ENCODE data around the gene LRRN3. TPM values are rescaled to one million over a fixed set of nuclear protein-coding genes. Genes with fewer than 3 reads are reported as not detected.

The LRRN3 gene
- total and polyA plus RNA-seq, 2 of the 8 experiments (the other 6 are each of a cell fraction or from before 2014, with no cell fraction given) = 0.20 to 0.32 TPM

DNA sequence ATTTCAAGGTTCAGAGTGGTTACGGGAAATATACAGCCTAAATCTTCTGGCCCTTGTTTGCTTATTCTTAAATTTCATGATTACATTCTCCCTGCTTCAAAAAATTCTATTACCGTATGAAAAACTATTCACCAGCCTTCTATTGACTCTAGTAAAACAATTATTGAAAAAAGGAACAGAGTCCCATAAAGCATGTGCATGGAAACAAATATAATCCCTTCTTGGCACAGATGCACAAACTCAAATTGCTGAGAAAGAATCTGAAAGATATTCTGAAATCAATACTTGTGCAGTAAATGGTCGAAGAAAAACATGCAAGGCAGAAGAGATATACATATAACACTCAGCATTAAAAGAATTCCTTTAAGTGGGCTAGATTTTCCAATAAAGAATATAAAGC lies 83.6 kb downstream of the LRRN3 start:
- 90% methylated on average over 3 of the region's 3 CpGs; no CpG with 5 or more reads in 1 of the 2 experiments for WGBS, 2 experiments (ENCODE audit: extremely low coverage in 1 of 2, insufficient coverage in 1 of 2, insufficient read length in 1 of 2, insufficient replicate concordance in 2 of 2, low coverage in 1 of 2, low lambda C conversion rate in 2 of 2, missing lambda C conversion rate in 1 of 2)
- Histone ChIP-seq H4K5ac (ENCODE audit: insufficient read length, low read depth, low read length) (no peak overlapping the region), H2AK5ac (ENCODE audit: low read depth, low read length) (no peak overlapping the region), H4K20me1 (replicated peaks in 1 of 2; ENCODE audit: control insufficient read depth in 1 of 2, insufficient read depth in 2 of 2, low read length in 2 of 2) (no peaks in the 10 kb centered on the region), H3K9me3 (ENCODE audit: insufficient read depth in 2 of 2, low read depth in 1 of 2, low read length in 1 of 2) (no peaks in the 10 kb centered on the region), H2BK20ac (ENCODE audit: low read length) (no peak overlapping the region), H3K4me3 (ENCODE audit: extremely low read depth in 1 of 4, insufficient read depth in 2 of 4, low read depth in 3 of 4, low read length in 4 of 4) (no peak overlapping the region), H3K23me2 (ENCODE audit: low read depth, low read length) (no peaks in the 10 kb centered on the region), H3K27me3 (replicated peaks in 1 of 4; ENCODE audit: control insufficient read depth in 3 of 4, extremely low read depth in 1 of 4, insufficient read depth in 3 of 4, low read length in 3 of 4) (no peaks in the 10 kb centered on the region), H3K9ac (replicated peaks in 1 of 4; ENCODE audit: extremely low read depth in 1 of 4, low read depth in 3 of 4, low read length in 3 of 4) (no peak overlapping the region), H3K14ac (ENCODE audit: insufficient read length) (no peak overlapping the region), H2BK15ac (ENCODE audit: low read length) (no peak overlapping the region), H3K4me2 (ENCODE audit: insufficient read depth in 1 of 2, low read depth in 2 of 2, low read length in 2 of 2) (no peak overlapping the region), H3K4ac (replicated peaks; ENCODE audit: insufficient read length, low read depth, low read length) (no peak overlapping the region), H3K79me2 (ENCODE audit: control insufficient read depth in 1 of 2, insufficient read depth in 2 of 2, low read length in 2 of 2) (no peaks in the 10 kb centered on the region), H3K18ac (ENCODE audit: extremely low read depth, low read length) (no peak overlapping the region), H3K4me1 (replicated peaks in 1 of 4; ENCODE audit: control insufficient read depth in 3 of 4, insufficient read depth in 4 of 4, low read length in 3 of 4) (no peaks in the 10 kb centered on the region), H2AFZ (ENCODE audit: low read length) (no peak overlapping the region), H3K56ac (replicated peaks; ENCODE audit: insufficient read length, low read depth, low read length) (no peak overlapping the region), H3K27ac (ENCODE audit: low read depth, low read length) (no peak overlapping the region), H2BK12ac (ENCODE audit: low read depth, low read length) (no peak overlapping the region), H2BK120ac (replicated peaks; ENCODE audit: low read depth, low read length) (no peak overlapping the region), H4K91ac (replicated peaks; ENCODE audit: insufficient read length, low read length) (no peak overlapping the region), H3K79me1 (ENCODE audit: low read depth, low read length) (no peaks in the 10 kb centered on the region), H3K23ac (ENCODE audit: insufficient read length) (no peak overlapping the region), H4K8ac (ENCODE audit: extremely low read depth, insufficient read depth, low read length) (no peak overlapping the region), H3K36me3 (ENCODE audit: control insufficient read depth in 2 of 4, insufficient read depth in 4 of 4, low read length in 3 of 4) (no peaks in the 10 kb centered on the region), H2BK5ac (ENCODE audit: low read depth, low read length) (no peak overlapping the region)
- POLR2A ChIA-PET (ENCODE audit: partially characterized antibody) = no interaction called here
- no peak for DNase-seq (ENCODE audit: low read depth in 1 of 2, low spot score in 2 of 2)
- no peak for FAIRE-seq
- CTCF ChIA-PET (ENCODE audit: partially characterized antibody) = no interaction called here
- TF ChIP-seq, protein P1, sequence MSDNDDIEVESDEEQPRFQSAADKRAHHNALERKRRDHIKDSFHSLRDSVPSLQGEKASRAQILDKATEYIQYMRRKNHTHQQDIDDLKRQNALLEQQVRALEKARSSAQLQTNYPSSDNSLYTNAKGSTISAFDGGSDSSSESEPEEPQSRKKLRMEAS (IDR thresholded peaks at IDR 0.05) = no peak
- TF ChIP-seq POLR2AphosphoS5 (IDR thresholded peaks at IDR 0.05; ENCODE audit: low read depth, low read length) (no peak), BRCA1 (IDR thresholded peaks at IDR 0.05; ENCODE audit: low read depth, low read length) (no peak), FOSL1 (IDR thresholded peaks at IDR 0.05; ENCODE audit: insufficient read depth, low read depth, low read length) (no peak), CREB1 (IDR thresholded peaks at IDR 0.05) (no peak), MAFK (IDR thresholded peaks at IDR 0.05; ENCODE audit: low read depth, low read length) (no peak), HDAC6 (IDR thresholded peaks at IDR 0.05; ENCODE audit: low read depth, low read length) (no peak), TAF1 (IDR thresholded peaks at IDR 0.05; ENCODE audit: low read depth, low read length) (no peak), NRF1 (IDR thresholded peaks at IDR 0.05; ENCODE audit: low read depth, low read length) (no peak)
- TF ChIP-seq, protein P2, sequence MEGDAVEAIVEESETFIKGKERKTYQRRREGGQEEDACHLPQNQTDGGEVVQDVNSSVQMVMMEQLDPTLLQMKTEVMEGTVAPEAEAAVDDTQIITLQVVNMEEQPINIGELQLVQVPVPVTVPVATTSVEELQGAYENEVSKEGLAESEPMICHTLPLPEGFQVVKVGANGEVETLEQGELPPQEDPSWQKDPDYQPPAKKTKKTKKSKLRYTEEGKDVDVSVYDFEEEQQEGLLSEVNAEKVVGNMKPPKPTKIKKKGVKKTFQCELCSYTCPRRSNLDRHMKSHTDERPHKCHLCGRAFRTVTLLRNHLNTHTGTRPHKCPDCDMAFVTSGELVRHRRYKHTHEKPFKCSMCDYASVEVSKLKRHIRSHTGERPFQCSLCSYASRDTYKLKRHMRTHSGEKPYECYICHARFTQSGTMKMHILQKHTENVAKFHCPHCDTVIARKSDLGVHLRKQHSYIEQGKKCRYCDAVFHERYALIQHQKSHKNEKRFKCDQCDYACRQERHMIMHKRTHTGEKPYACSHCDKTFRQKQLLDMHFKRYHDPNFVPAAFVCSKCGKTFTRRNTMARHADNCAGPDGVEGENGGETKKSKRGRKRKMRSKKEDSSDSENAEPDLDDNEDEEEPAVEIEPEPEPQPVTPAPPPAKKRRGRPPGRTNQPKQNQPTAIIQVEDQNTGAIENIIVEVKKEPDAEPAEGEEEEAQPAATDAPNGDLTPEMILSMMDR (IDR thresholded peaks at IDR 0.05; ENCODE audit: control extremely low read depth in 1 of 3, insufficient read depth in 1 of 3, low read depth in 1 of 3, low read length in 3 of 3) = no peak
- TF ChIP-seq, protein P3, sequence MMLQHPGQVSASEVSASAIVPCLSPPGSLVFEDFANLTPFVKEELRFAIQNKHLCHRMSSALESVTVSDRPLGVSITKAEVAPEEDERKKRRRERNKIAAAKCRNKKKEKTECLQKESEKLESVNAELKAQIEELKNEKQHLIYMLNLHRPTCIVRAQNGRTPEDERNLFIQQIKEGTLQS (IDR thresholded peaks at IDR 0.05; ENCODE audit: insufficient read depth, low read depth, low read length) = no peak
- TF ChIP-seq, protein P4, sequence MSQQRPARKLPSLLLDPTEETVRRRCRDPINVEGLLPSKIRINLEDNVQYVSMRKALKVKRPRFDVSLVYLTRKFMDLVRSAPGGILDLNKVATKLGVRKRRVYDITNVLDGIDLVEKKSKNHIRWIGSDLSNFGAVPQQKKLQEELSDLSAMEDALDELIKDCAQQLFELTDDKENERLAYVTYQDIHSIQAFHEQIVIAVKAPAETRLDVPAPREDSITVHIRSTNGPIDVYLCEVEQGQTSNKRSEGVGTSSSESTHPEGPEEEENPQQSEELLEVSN (IDR thresholded peaks at IDR 0.05) = no peak

Data from H1 (cell line).